WI38 (cell line): ENCODE data around the gene P2RX3.

Source experiments
- H3K4me3 ChIP-seq: 2 replicates; pipeline ENCODE4 v1.5.1; 2011; ENCODE audit warnings: low read depth, mild to moderate bottlenecking, control low read depth, low read length
- CTCF ChIP-seq: IDR thresholded peaks from 2 replicates; pipeline ENCODE4 v1.5.1; 2012; ENCODE audit warnings: low read depth, mild to moderate bottlenecking, control low read depth, low read length

P2RX3 gene

GRCh38 chr11:57354699-57355098 lies 16.5 kb downstream of the P2RX3 start:
- TF ChIP-seq CTCF: no peak
- H3K4me3 ChIP-seq: no peak overlapping the region

- no peak for TF ChIP-seq CTCF
- no peak overlapping the region for H3K4me3 ChIP-seq
These were observed 18.1 kb downstream of the P2RX3 start for GRCh38 chr11:57356268-57356667.

GRCh38 chr11:57357310-57357709 lies 19.2 kb downstream of the P2RX3 start:
- H3K4me3 ChIP-seq: no peak overlapping the region
- TF ChIP-seq CTCF: no peak

GRCh38 chr11:57357856-57358255 lies 19.7 kb downstream of the P2RX3 start:
- no peak for TF ChIP-seq CTCF
- H3K4me3 ChIP-seq: no peak overlapping the region

GRCh38 chr11:57358543-57358961 lies 20.4 kb downstream of the P2RX3 start:
- no peak overlapping the region for H3K4me3 ChIP-seq
- TF ChIP-seq CTCF: no peak

GRCh38 chr11:57358991-57359390 lies 20.8 kb downstream of the P2RX3 start:
- no peak for TF ChIP-seq CTCF
- H3K4me3 ChIP-seq: no peak overlapping the region

GRCh38 chr11:57359396-57359795 lies 21.2 kb downstream of the P2RX3 start:
- no peak overlapping the region for H3K4me3 ChIP-seq
- TF ChIP-seq CTCF: no peak
